Kasumi-1 (cell line): ENCODE measurements around the gene EXTL1.

Source experiments
- DNase-seq, 2 experiments: peaks; one replicate each; lab custom pipeline; 2025; lab: John Stamatoyannopoulos, UW

Gene EXTL1

DNA sequence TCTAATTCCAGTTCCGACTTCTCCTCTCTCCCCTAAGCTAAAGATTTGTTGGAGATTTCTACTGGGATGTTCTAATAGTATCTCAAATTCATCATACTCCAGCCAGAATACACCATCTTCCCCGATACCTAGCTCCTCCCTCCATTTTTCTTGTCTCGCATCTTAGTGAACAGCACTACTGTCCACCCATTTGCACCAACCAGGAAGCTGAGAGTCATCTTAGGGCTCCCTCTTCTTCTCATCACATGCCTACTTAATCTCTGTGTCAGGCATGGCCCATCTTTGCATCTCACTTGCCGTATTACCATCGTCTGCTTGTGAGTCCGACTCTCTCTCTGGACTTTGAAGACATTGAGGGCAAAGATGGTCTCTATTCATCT, 49.4 kb downstream of the EXTL1 start:
- no peak for DNase-seq

DNA sequence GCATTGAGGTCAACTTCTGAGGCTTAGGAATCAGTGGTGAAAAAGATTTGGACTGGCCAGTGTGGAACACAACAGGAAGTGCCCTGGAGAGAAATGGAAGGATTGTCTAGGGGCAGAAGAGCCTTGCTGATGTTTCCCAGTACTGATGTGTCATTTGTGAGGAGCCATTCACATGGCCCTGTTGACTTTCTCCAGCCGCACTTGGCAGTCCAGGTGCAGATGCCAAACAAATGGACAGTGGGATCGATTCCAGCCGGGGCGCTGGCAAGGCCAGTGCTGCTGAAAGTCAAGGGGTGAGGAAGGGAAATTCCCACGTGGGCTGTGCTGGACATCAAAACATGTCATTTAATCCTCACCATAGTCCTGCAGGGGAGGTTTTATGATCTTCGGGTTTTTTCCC, 50.7 kb downstream of the EXTL1 start:
- no peak for DNase-seq

DNA sequence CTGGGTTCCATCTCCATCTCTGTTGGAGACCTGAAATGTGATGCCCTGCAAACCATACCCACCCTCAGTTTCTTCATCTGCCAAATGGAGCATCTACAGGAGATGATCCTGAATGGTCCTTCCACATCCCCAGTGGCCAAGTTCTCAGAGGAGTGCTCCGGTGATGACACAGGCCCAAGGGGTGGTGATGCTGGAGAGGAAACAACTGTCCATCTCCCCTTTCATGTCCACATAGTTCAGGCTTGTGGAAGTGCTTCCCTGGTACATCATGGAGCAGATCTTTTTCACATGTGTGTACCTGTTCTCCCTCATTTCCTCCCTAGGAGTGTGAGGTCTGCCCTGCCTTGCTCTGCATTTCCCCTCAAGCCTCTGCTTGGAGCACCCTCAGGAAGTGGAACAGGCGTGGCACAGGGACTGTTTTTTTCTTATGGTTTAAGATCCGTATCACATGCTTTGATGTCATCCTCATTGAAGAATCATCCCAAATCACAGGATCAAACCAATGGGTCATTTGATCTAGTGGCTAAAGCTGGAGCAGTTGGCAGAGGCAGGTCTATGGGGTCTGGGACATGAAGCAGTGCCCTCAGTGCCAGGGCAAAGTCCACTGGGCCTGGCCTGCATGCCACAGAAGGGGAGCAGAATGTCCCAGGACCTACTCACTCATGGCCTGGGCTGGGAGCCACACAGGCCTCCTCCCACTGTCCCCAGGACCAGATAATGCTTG, 54.0 kb downstream of the EXTL1 start:
- DNase-seq: no peak

DNA sequence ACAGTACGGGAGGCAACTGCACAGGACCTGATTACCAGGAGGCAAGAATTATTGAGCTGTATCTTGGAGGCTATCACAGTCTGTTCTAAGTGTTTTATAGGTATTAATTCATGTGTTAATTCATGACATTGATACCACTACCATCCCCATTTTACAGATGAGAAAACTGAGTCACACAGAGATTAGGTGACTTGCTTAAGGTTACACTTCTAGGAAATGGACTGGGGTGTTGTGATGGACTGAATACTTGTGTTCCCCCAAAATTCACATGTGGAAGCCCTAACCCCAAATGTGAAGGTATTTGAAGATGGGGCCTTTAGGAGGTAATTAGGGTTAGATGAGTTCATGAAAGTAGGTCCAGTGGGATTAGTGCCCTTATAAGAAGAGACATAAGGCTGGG, 55.9 kb downstream of the EXTL1 start:
- DNase-seq: no peak

DNA sequence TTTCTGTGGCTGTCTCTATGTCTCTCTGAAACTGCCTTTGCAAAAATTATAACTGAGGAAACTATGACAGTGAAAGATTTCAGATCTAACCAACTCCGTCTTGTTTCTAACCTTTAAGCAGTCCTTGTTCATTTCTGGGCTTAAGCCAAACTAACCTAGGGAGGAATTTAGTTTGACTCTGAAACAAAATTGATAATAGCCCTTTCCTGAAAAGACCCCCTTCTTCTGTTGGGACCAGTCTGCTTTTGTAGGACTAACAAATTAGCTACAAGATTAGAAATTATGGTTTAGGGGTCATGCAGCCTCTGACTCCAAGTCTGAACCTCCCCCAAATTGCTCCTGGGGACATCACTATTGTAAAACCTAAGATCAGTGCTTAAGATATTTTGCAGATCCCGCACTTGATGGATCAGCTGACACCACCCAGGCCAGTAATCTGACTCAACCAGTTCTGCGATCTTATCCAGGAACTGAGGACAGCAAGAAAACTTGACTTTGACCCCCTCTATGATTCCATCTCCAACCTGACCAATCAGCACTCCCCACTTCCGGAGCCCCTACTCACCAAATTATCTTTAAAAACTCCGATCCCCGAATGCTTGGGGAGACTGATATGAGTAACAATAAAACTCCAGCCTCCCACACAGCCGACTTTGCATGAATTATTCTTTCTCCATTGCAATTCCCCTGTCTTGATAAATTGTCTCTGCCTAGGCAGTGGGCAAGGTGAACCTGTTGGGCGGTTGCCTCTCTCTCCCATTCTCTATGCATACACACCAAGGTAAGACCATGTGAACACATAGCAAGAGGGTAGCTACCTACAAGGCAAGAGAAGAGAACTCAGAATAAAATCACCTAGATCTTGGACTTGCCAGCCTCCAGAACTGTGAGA, 57.0 kb downstream of the EXTL1 start:
- DNase-seq: no peak

DNA sequence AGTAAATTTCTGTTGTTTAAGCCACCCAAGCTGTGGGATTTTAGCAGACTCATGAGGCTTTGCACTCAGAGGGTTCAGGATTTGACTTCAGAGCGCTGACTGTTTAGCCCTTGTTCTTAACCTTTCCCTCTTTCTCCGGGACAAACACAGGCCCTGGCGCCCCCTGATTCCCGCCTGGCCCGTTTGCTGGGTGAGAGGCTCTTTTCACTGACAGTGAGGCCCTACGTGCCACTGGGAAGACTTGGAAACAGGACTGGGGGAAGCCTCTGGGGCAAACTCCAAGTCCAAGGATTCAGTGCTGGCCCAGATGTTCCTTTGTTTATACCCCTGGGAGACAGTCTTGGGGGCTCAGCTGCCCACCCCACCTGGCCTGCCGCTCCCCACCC, 57.6 kb downstream of the EXTL1 start:
- no peak for DNase-seq

DNA sequence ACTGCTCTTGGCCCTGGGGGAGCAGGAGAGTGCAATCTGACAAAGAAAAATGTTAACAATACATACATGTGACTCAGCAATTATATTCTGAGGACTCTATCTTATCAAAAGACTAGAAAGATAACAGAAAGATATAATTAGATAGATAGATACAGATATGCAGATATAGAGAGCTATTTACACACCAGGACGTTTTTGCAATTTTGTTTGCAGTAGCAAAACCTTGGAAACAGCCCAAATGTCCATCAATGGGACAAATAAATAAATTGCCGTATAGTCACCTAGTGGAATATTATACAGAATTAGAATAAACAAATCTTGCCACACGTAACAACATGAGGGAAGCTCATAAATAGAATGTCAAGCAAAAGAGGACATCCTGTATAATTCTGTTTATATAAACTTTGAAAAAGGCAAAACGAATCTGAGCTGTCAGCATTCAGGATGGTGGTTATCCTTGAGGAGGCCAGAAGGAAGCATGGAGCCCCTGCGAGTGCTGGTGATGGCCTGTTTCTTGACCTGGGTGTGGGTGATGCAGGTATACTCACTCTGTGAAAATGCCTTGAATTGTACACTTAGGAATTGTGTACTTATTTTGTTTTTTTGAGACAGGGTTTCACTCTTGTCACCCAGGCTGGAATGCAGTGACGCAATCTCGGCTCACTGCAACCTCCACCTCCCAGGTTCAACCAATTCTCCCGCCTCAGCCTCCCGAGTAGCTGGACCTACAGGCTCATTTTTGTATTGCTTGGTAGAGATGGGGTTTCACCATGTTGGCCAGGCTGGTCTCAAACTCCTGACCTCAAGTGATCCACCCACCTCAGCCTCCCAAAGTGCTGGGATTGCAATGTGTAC, 58.6 kb downstream of the EXTL1 start:
- DNase-seq: no peak

DNA sequence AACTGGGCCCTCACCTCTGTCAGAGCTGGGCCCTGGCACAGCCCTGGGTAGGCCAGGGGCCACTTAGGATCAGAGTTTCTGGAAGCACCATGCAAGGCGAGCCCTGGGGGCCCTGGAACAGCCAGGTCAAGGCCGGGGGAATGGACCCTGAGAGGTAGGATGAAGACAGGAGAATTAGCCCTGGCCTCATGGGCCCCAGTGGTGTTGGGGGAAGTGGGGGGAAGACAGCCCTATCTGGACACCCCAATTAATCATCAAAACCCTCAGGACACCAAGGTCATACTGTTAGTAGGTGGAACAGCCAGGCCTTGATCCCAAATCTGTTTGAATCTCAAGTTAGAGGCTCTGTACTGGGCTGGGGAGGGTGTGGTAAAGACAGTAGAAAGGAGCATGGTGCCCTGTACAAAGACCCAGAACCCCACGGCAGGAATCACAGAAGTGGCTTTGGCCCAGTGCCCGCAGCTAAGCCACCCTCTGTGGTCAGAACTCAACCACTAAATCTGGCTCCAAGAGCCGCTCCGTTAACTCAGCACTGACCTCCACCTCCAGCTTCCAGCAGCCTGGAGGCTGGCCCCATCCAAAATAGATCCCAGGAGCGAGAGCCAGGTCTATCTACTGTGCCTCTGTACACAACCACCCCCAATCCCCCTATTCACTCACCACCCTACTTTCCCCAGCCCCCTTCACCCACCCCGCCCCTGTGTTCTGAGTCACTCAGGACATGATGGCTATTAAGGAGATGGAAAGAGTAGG, 59.9 kb downstream of the EXTL1 start:
- DNase-seq: no peak

DNA sequence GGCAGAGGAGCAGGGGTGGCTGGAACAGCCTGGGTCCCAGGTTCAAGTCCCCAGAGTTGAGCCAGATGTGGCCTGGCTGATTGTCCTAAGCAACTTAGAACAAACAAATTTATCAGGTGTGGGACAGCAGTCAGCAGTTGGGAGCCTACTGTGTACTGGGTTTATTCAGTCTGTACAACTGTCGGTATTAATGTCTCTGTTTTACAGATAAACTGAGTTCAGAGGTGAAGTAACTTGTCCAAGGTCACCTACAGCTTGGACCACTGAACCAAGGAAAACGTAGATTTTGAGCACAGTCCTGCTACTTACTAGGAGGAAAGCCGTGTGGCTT, 60.4 kb downstream of the EXTL1 start:
- DNase-seq: no peak

DNA sequence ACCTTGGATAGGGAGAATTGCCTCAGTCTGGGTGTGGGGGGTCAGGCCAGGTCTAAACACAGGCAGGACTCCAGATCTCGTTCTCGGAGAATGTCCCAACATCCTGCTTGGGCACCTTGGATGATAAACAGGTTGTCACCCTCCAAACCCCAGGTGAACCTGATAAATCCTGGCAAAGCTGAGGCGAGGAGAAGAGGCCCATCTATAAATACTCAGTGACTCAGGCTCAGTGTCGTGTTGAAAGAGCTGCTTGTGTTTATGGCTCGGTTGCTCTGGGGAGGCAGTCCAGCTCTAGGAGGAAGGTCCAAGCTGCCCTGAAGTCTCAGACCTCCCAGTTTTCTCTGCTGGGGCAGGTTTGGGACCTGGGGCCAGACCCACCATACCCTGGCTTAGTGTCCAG, 61.6 kb downstream of the EXTL1 start:
- no peak for DNase-seq

DNA sequence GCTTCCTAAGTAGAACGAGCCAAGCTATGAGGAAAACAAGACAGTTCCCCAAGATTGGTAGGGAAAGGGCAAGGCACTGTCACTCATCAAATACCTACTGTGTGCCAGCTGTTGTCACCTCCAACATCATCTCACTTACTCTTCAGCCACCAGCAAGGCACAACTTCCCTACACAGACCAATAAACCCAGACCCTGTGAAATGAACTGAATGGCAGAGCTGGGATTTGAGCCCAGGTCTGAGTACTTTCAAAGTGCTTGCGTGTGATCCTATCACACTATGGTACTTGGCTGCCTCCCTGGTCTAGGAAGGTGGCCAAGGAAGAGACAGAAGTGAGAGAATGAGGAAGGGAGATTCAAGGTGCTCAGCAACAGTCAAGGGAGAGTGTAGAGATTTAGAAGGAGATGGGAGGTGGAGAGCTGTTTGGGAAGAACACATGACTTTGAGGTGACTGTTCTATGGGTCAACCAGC, 62.6 kb downstream of the EXTL1 start:
- DNase-seq: no peak

DNA sequence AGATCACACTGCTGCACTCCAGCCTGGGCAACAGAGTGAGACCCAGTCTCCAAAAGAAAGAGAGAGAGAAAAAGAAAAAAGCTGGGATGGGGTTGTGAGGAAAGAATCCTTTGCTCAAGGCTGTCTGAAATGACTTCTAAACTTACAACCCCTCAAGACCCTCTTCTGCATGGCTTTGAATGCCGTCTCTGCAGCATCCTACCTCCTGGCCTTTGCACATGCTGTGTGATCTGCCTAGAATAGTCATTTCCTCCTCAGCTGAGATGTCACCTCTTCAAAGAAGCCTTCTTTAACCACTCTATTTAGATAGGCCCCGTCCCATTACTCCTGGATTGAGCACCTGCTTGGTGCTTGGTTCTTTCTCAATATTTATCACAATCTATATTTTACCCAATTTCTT, 63.3 kb downstream of the EXTL1 start:
- DNase-seq: no peak
